ENCODE results near the gene TMA7. TPM values are rescaled to one million over a fixed set of nuclear protein-coding genes. Genes with fewer than 3 reads are reported as not detected.

The TMA7 gene
- total and polyA plus RNA-seq, 2 of the 13 experiments (the other 11 are each of a cell fraction or from before 2014, with no cell fraction given) = 100 to 486 TPM

GRCh38 chr3:48439820-48440589 lies at the start of gene TMA7, which contains the start of gene CCDC51 (continued):
- peak; percentile 79; the same call in 1 of the 2 replicates for TF ChIP-seq ZGPAT (CRISPR knock-in tag; IDR thresholded peaks at IDR 0.05)
- TF ChIP-seq ELF3 (CRISPR knock-in tag; IDR thresholded peaks at IDR 0.05) = peak; percentile 67; the same call in 1 of the 2 replicates
- TF ChIP-seq ZNF569 (CRISPR knock-in tag; IDR thresholded peaks at IDR 0.05; ENCODE audit: borderline replicate concordance) = no peak
- TF ChIP-seq, protein P1, sequence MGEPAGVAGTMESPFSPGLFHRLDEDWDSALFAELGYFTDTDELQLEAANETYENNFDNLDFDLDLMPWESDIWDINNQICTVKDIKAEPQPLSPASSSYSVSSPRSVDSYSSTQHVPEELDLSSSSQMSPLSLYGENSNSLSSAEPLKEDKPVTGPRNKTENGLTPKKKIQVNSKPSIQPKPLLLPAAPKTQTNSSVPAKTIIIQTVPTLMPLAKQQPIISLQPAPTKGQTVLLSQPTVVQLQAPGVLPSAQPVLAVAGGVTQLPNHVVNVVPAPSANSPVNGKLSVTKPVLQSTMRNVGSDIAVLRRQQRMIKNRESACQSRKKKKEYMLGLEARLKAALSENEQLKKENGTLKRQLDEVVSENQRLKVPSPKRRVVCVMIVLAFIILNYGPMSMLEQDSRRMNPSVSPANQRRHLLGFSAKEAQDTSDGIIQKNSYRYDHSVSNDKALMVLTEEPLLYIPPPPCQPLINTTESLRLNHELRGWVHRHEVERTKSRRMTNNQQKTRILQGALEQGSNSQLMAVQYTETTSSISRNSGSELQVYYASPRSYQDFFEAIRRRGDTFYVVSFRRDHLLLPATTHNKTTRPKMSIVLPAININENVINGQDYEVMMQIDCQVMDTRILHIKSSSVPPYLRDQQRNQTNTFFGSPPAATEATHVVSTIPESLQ (CRISPR knock-in tag; conservative IDR thresholded peaks at IDR 0.05) = 0 out of 2 replicates have a peak, but pooled peaks have one; percentile 67
- TF ChIP-seq, protein P2, sequence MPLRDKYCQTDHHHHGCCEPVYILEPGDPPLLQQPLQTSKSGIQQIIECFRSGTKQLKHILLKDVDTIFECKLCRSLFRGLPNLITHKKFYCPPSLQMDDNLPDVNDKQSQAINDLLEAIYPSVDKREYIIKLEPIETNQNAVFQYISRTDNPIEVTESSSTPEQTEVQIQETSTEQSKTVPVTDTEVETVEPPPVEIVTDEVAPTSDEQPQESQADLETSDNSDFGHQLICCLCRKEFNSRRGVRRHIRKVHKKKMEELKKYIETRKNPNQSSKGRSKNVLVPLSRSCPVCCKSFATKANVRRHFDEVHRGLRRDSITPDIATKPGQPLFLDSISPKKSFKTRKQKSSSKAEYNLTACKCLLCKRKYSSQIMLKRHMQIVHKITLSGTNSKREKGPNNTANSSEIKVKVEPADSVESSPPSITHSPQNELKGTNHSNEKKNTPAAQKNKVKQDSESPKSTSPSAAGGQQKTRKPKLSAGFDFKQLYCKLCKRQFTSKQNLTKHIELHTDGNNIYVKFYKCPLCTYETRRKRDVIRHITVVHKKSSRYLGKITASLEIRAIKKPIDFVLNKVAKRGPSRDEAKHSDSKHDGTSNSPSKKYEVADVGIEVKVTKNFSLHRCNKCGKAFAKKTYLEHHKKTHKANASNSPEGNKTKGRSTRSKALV (CRISPR knock-in tag; IDR thresholded peaks at IDR 0.05) = no peak
- no peak for TF ChIP-seq ZBTB8A (CRISPR knock-in tag; IDR thresholded peaks at IDR 0.05; ENCODE audit: borderline replicate concordance, low read depth)
- peak; percentile 65 for TF ChIP-seq ZNF781 (CRISPR knock-in tag; IDR thresholded peaks at IDR 0.05; ENCODE audit: borderline replicate concordance, not compliant biosample characterization)
- no peak for TF ChIP-seq ZNF3 (CRISPR knock-in tag; IDR thresholded peaks at IDR 0.05)
- TF ChIP-seq THRA (CRISPR knock-in tag; IDR thresholded peaks at IDR 0.05; ENCODE audit: borderline replicate concordance) = no peak; the same call in 1 of the 2 replicates
- TF ChIP-seq ZC3H4 (CRISPR knock-in tag; IDR thresholded peaks at IDR 0.05; ENCODE audit: borderline replicate concordance) = no peak
- no peak for TF ChIP-seq SSRP1 (CRISPR knock-in tag; IDR thresholded peaks at IDR 0.05)
- TF ChIP-seq SMARCE1 (IDR thresholded peaks at IDR 0.05; ENCODE audit: borderline replicate concordance) = no peak
- TF ChIP-seq KDM4B (CRISPR knock-in tag; IDR thresholded peaks at IDR 0.05) = no peak
- TF ChIP-seq POLR2AphosphoS2 (IDR thresholded peaks at IDR 0.05; ENCODE audit: low read depth, low read length) = no peak
- no peak for TF ChIP-seq MAFK (conservative IDR thresholded peaks at IDR 0.05 in 1 of 2, IDR thresholded peaks at IDR 0.05 in 1 of 2; ENCODE audit: low read length in 2 of 2)
- TF ChIP-seq, protein P3, sequence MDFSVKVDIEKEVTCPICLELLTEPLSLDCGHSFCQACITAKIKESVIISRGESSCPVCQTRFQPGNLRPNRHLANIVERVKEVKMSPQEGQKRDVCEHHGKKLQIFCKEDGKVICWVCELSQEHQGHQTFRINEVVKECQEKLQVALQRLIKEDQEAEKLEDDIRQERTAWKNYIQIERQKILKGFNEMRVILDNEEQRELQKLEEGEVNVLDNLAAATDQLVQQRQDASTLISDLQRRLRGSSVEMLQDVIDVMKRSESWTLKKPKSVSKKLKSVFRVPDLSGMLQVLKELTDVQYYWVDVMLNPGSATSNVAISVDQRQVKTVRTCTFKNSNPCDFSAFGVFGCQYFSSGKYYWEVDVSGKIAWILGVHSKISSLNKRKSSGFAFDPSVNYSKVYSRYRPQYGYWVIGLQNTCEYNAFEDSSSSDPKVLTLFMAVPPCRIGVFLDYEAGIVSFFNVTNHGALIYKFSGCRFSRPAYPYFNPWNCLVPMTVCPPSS (IDR thresholded peaks at IDR 0.05) = no peak
- no peak for TF ChIP-seq SMAD9 (CRISPR knock-in tag; IDR thresholded peaks at IDR 0.05)
- TF ChIP-seq SIN3B (IDR thresholded peaks at IDR 0.05; ENCODE audit: low read length) = no peak; the same call in 1 of the 2 replicates
